ENCODE measurements around the gene P3R3URF.

P3R3URF gene

GRCh38 chr1:46148318-46148717 is 28.0 kb downstream of the P3R3URF start:
- H3K4me3 ChIP-seq (ENCODE audit: low read depth, low read length) = no peak overlapping the region
- no peak for TF ChIP-seq CTCF (IDR thresholded peaks at IDR 0.05; ENCODE audit: low read depth, low read length)

GRCh38 chr1:46137916-46138315 is 38.4 kb downstream of the P3R3URF start:
- no peak for TF ChIP-seq CTCF (IDR thresholded peaks at IDR 0.05; ENCODE audit: low read depth, low read length)
- peak overlapping the region; percentile 56 for H3K4me3 ChIP-seq (ENCODE audit: low read depth, low read length)

GRCh38 chr1:46136711-46137110 is 39.6 kb downstream of the P3R3URF start:
- no peak overlapping the region for H3K4me3 ChIP-seq (ENCODE audit: low read depth, low read length)
- TF ChIP-seq CTCF (IDR thresholded peaks at IDR 0.05; ENCODE audit: low read depth, low read length) = no peak

- H3K4me3 ChIP-seq (ENCODE audit: low read depth, low read length) = no peak overlapping the region
- TF ChIP-seq CTCF (IDR thresholded peaks at IDR 0.05; ENCODE audit: low read depth, low read length) = no peak
Measured at GRCh38 chr1:46134660-46135331, 41.5 kb downstream of the P3R3URF start.

GRCh38 chr1:46133781-46134350 is 42.4 kb downstream of the P3R3URF start:
- no peak for TF ChIP-seq CTCF (IDR thresholded peaks at IDR 0.05; ENCODE audit: low read depth, low read length)
- H3K4me3 ChIP-seq (ENCODE audit: low read depth, low read length) = peak overlapping the region; percentile 64

- peak overlapping the region; percentile 64 for H3K4me3 ChIP-seq (ENCODE audit: low read depth, low read length)
- TF ChIP-seq CTCF (IDR thresholded peaks at IDR 0.05; ENCODE audit: low read depth, low read length) = no peak
Measured at GRCh38 chr1:46133181-46133658, 43.1 kb downstream of the P3R3URF start.

GRCh38 chr1:46132529-46133180 is 43.6 kb downstream of the P3R3URF start, which contains the start of gene PIK3R3:
Gene PIK3R3, minus strand, starts transcription at chr1:46132629. Its CDS starts 677 bp downstream, at chr1:46131952.
- TF ChIP-seq CTCF (IDR thresholded peaks at IDR 0.05; ENCODE audit: low read depth, low read length) = no peak
- H3K4me3 ChIP-seq (ENCODE audit: low read depth, low read length) = peak within 1 kb of the TSS; percentile 64

Data from WI38 (cell line).